Right lobe of liver (tissue), 4 donors: ENCODE data around the gene SLC29A2.

Experiments used
- CTCF ChIP-seq, 4 donors: fragments of 200-600 bp in 3 of 4; fragments of 450-650 bp in 1 of 4; IDR thresholded peaks; one replicate each; pipeline versions ENCODE4 v1.5.1 to v1.8.0; 2016 to 2022; ENCODE audit warnings: antibody characterized with exemption in 4 of 4, mild to moderate bottlenecking in 2 of 4
- POLR2A ChIP-seq: fragments of 450-650 bp; IDR thresholded peaks from one replicate; pipeline ENCODE4 v1.6.1; 2017; ENCODE audit warnings: antibody characterized with exemption, mild to moderate bottlenecking
- donor health status: DM: no; HTN: no; CAD: no.
- donor health status: DM: no; HTN: no; CAD: no.
- donor health status: DM: no; HTN: yes; CAD: no.

- TF ChIP-seq CTCF (IDR thresholded peaks at IDR 0.05), result no peak
- no peak for TF ChIP-seq POLR2A
These were observed 28.4 kb downstream of the SLC29A2 start for GRCh38 chr11:66343176-66343575.
